ENCODE measurements around the gene ANKRD18B. TPM values are rescaled to one million over a fixed set of nuclear protein-coding genes. Genes with fewer than 3 reads are reported as not detected.

The ANKRD18B gene
- total and polyA plus RNA-seq, 10 of the 15 experiments (the other 5 are each of a cell fraction or from before 2014, with no cell fraction given) = not detected

GRCh38 chr9:33476503-33476902 lies 47.5 kb upstream of the ANKRD18B start:
- no peaks in the 10 kb centered on the region for H3K9me3 ChIP-seq (replicated peaks; ENCODE audit: control insufficient read depth, insufficient read depth, low read length)
- H3K9ac ChIP-seq (ENCODE audit: control insufficient read depth, insufficient read depth, low read length) = no peak overlapping the region
- peaks cover 7% of the 10 kb centered on the region for H3K4me1 ChIP-seq (ENCODE audit: control insufficient read depth, insufficient read depth, low read length)
- in situ Hi-C loops (cut with MboI) = no loop called here
- DNase-seq (ENCODE audit: low read depth, low spot score) = no peak
- BruUV-seq (replicated peaks) = no TSS peak
- intact Hi-C loops (cut with micrococcal nuclease; ENCODE audit: unreplicated experiment) = no loop called here
- ChIA-PET SMC1A (ENCODE audit: uncharacterized antibody, unreplicated experiment) (interaction anchor here (0.7 to 1.3 kb wide), 2 partner anchors 12 to 73 kb away, joined by 3 read pairs; no protein-coding TSS in a partner anchor), RAD21 (ENCODE audit: unreplicated experiment) (no interaction called here), CTCF (interaction anchor here (1.0 to 2.5 kb wide), 3 partner anchors 10 to 61 kb away, joined by 3 to 16 read pairs (median 11); no protein-coding TSS in a partner anchor), POLR2A (no interaction called here)
- no peak overlapping the region for H3K27ac ChIP-seq (ENCODE audit: control insufficient read depth, insufficient read depth)
- no peak for ATAC-seq
- no peak overlapping the region for H3K4me2 ChIP-seq (ENCODE audit: control insufficient read depth, insufficient read depth)
- H3K27me3 ChIP-seq (replicated peaks in 1 of 2; ENCODE audit: control insufficient read depth in 2 of 2, insufficient read depth in 2 of 2, low read length in 1 of 2) = no peaks in the 10 kb centered on the region
- no peak for FAIRE-seq
- H3K79me2 ChIP-seq (ENCODE audit: control insufficient read depth, insufficient read depth, low read length) = peaks cover 22% of the 10 kb centered on the region
- H3K36me3 ChIP-seq (ENCODE audit: control insufficient read depth in 2 of 2, insufficient read depth in 2 of 2, low read length in 1 of 2) = no peaks in the 10 kb centered on the region; a peak in 1 of 4 replicates
- no peak overlapping the region for H3K4me3 ChIP-seq
- H4K20me1 ChIP-seq (ENCODE audit: control insufficient read depth, insufficient read depth) = no peaks in the 10 kb centered on the region
- TF ChIP-seq, protein P1, sequence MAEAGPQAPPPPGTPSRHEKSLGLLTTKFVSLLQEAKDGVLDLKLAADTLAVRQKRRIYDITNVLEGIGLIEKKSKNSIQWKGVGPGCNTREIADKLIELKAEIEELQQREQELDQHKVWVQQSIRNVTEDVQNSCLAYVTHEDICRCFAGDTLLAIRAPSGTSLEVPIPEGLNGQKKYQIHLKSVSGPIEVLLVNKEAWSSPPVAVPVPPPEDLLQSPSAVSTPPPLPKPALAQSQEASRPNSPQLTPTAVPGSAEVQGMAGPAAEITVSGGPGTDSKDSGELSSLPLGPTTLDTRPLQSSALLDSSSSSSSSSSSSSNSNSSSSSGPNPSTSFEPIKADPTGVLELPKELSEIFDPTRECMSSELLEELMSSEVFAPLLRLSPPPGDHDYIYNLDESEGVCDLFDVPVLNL (IDR thresholded peaks at IDR 0.05; ENCODE audit: low read depth, low read length) = no peak
- TF ChIP-seq TCF12 (IDR thresholded peaks at IDR 0.05; ENCODE audit: low read depth, low read length) = no peak
- H2AFZ ChIP-seq (ENCODE audit: control insufficient read depth, low read depth, low read length) = no peak overlapping the region
- whole genome bisulfite sequencing (ENCODE audit: insufficient coverage, insufficient replicate concordance, low lambda C conversion rate, missing lambda C conversion rate) = 83% methylated on average over 10 of the region's 10 CpGs

DNA sequence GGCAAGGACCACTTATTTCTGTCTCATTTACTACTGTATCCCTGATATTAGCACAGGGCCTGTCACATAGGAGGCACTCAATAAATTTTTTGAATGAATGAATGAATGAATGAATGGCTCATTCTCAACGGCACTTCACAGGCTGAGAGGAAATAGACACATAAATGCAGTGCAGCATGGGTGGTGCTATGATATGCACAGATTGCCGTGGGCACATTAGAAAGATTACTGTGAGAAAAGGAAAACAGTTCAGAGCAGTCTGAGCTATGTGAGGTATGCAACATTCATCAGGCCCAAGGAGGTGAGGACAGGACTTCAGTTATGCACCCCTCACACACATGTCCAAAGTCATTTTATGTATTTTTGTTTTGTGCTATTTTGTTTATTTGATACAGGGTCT lies 43.9 kb upstream of the ANKRD18B start:
- no peak overlapping the region for H3K9ac ChIP-seq (ENCODE audit: control insufficient read depth, insufficient read depth, low read length)
- in situ Hi-C loops (cut with MboI) = no loop called here
- FAIRE-seq = no peak
- ATAC-seq = no peak
- no TSS peak for BruUV-seq (replicated peaks)
- H3K9me3 ChIP-seq (replicated peaks; ENCODE audit: control insufficient read depth, insufficient read depth, low read length) = no peaks in the 10 kb centered on the region
- no peak for DNase-seq (ENCODE audit: low read depth, low spot score)
- no peak overlapping the region for H3K4me2 ChIP-seq (ENCODE audit: control insufficient read depth, insufficient read depth)
- TF ChIP-seq ZNF24 (IDR thresholded peaks at IDR 0.05) = 0 out of 2 replicates have a peak, but pooled peaks have one; percentile 43
- no peak for TF ChIP-seq EGR1 (IDR thresholded peaks at IDR 0.05; ENCODE audit: borderline replicate concordance in 1 of 2, low read depth in 2 of 2, low read length in 2 of 2)
- ChIA-PET CTCF (no interaction called here), RAD21 (ENCODE audit: unreplicated experiment) (no interaction called here), POLR2A (no interaction called here), SMC1A (ENCODE audit: uncharacterized antibody, unreplicated experiment) (interaction anchor here (1.4 kb wide), 1 partner anchor 27 kb away, joined by 4 read pairs; no protein-coding TSS in a partner anchor)
- 47% methylated on average over 2 of the region's 2 CpGs for WGBS (ENCODE audit: insufficient coverage, insufficient replicate concordance, low lambda C conversion rate, missing lambda C conversion rate)
- no peaks in the 10 kb centered on the region for H3K4me1 ChIP-seq (ENCODE audit: control insufficient read depth, insufficient read depth, low read length)
- no peaks in the 10 kb centered on the region for H4K20me1 ChIP-seq (ENCODE audit: control insufficient read depth, insufficient read depth)
- H3K36me3 ChIP-seq (ENCODE audit: control insufficient read depth in 2 of 2, insufficient read depth in 2 of 2, low read length in 1 of 2) = no peaks in the 10 kb centered on the region
- intact Hi-C loops (cut with micrococcal nuclease; ENCODE audit: unreplicated experiment) = no loop called here
- H3K27me3 ChIP-seq (replicated peaks in 1 of 2; ENCODE audit: control insufficient read depth in 2 of 2, insufficient read depth in 2 of 2, low read length in 1 of 2) = no peaks in the 10 kb centered on the region
- no peak overlapping the region for H3K4me3 ChIP-seq
- H3K79me2 ChIP-seq (ENCODE audit: control insufficient read depth, insufficient read depth, low read length) = no peaks in the 10 kb centered on the region
- H3K27ac ChIP-seq (ENCODE audit: control insufficient read depth, insufficient read depth) = no peak overlapping the region
- H2AFZ ChIP-seq (ENCODE audit: control insufficient read depth, low read depth, low read length) = no peak overlapping the region

All from GM12878 (cell line).